ENCODE measurements around the gene NMU. TPM values are rescaled to one million over a fixed set of nuclear protein-coding genes. Genes with fewer than 3 reads are reported as not detected.
A peak's percentile ranks its signal among the peaks of the same experiment; 100 is the strongest.

Gene NMU
- total RNA-seq, 1 experiment from 2014 or later, result not detected

DNA sequence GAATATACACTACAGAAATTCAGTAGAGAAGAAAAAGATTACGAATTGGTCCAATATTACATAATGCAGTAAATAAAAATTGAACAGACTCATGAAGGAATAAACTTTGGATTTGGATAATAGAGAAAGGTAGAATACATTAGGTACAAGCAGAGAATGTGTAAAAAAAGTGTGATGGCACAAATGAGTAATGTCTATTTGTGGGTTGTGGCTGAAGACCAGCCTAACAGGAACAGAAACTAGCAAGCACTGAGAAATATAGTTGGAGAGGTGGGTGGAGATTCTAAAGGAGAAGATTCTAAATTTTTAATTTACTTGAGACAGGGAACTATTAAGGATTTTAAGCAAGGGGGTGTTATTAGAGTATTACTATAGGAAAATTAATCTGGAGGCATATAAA is 74.2 kb downstream of the NMU start:
- H3K4me3 ChIP-seq (ENCODE audit: low read depth, low read length), result no peak overlapping the region
- peaks cover 13% of the 10 kb centered on the region for H3K27me3 Mint-ChIP-seq (ENCODE audit: insufficient read depth, unreplicated experiment)
- POLR2A ChIA-PET, result no interaction called here
- intact Hi-C loops (cut with micrococcal nuclease; ENCODE audit: unreplicated experiment), result no loop called here
- H3K27ac Mint-ChIP-seq (ENCODE audit: unreplicated experiment), result no peak overlapping the region
- no peaks in the 10 kb centered on the region for H3K36me3 ChIP-seq (ENCODE audit: control insufficient read depth, insufficient read depth, low read length)
- no peaks in the 10 kb centered on the region; the same call in 1 of the 2 replicates for H3K27me3 ChIP-seq (replicated peaks; ENCODE audit: control insufficient read depth, insufficient read depth, low read length)
- DNase-seq, result no peak
- BruUV-seq (replicated peaks), result no TSS peak
- H3K9me3 ChIP-seq, result no peaks in the 10 kb centered on the region
- TF ChIP-seq, protein P1, sequence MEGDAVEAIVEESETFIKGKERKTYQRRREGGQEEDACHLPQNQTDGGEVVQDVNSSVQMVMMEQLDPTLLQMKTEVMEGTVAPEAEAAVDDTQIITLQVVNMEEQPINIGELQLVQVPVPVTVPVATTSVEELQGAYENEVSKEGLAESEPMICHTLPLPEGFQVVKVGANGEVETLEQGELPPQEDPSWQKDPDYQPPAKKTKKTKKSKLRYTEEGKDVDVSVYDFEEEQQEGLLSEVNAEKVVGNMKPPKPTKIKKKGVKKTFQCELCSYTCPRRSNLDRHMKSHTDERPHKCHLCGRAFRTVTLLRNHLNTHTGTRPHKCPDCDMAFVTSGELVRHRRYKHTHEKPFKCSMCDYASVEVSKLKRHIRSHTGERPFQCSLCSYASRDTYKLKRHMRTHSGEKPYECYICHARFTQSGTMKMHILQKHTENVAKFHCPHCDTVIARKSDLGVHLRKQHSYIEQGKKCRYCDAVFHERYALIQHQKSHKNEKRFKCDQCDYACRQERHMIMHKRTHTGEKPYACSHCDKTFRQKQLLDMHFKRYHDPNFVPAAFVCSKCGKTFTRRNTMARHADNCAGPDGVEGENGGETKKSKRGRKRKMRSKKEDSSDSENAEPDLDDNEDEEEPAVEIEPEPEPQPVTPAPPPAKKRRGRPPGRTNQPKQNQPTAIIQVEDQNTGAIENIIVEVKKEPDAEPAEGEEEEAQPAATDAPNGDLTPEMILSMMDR (IDR thresholded peaks at IDR 0.05; ENCODE audit: insufficient read depth in 1 of 2, low read depth in 1 of 2, low read length in 1 of 2, severe bottlenecking in 1 of 2, unreplicated experiment in 1 of 2), result no peak
- no peaks in the 10 kb centered on the region for H3K4me1 ChIP-seq
- no peaks in the 10 kb centered on the region for H3K36me3 Mint-ChIP-seq (ENCODE audit: insufficient read depth, unreplicated experiment)
- CTCF ChIA-PET, result no interaction called here
- H3K4me3 Mint-ChIP-seq (ENCODE audit: unreplicated experiment), result no peak overlapping the region
- peaks cover 10% of the 10 kb centered on the region for H3K9me3 Mint-ChIP-seq (ENCODE audit: unreplicated experiment)
- no peaks in the 10 kb centered on the region for H3K4me1 Mint-ChIP-seq (ENCODE audit: low read depth, unreplicated experiment)

DNA sequence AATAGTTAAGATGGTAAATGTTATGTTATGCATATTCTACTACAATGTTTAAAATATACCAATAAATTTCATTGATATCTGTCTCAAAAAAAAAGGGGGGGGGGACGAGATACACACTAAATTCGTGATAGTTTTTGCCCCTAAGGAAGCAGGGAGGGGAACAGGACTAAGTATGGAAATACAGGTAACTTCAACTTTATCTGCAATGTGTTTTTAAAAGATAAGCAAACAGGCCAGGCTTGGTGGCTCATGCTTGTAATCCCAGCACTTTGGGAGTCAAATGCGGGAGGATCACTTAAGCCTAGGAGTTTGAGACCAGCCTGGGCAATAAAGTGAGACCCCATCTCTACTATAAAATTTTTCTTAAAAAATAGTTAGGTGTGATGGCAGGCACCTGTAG is 76.0 kb downstream of the NMU start:
- Histone ChIP-seq H3K4me3 (ENCODE audit: low read depth, low read length) (no peak overlapping the region), H3K27me3 (replicated peaks; ENCODE audit: control insufficient read depth, insufficient read depth, low read length) (no peaks in the 10 kb centered on the region; the same call in 1 of the 2 replicates), H3K4me1 (no peaks in the 10 kb centered on the region), H3K36me3 (ENCODE audit: control insufficient read depth, insufficient read depth, low read length) (no peaks in the 10 kb centered on the region), H3K9me3 (no peaks in the 10 kb centered on the region)
- POLR2A ChIA-PET, result no interaction called here
- peaks cover 13% of the 10 kb centered on the region for H3K27me3 Mint-ChIP-seq (ENCODE audit: insufficient read depth, unreplicated experiment)
- TF ChIP-seq, protein P1 (IDR thresholded peaks at IDR 0.05; ENCODE audit: insufficient read depth in 1 of 2, low read depth in 1 of 2, low read length in 1 of 2, severe bottlenecking in 1 of 2, unreplicated experiment in 1 of 2), result no peak
- H3K36me3 Mint-ChIP-seq (ENCODE audit: insufficient read depth, unreplicated experiment), result no peaks in the 10 kb centered on the region
- intact Hi-C loops (cut with micrococcal nuclease; ENCODE audit: unreplicated experiment), result no loop called here
- no peaks in the 10 kb centered on the region for H3K4me1 Mint-ChIP-seq (ENCODE audit: low read depth, unreplicated experiment)
- H3K4me3 Mint-ChIP-seq (ENCODE audit: unreplicated experiment), result no peak overlapping the region
- no TSS peak for BruUV-seq (replicated peaks)
- CTCF ChIA-PET, result no interaction called here
- H3K27ac Mint-ChIP-seq (ENCODE audit: unreplicated experiment), result no peak overlapping the region
- H3K9me3 Mint-ChIP-seq (ENCODE audit: unreplicated experiment), result peaks cover 10% of the 10 kb centered on the region
- no peak for DNase-seq

DNA sequence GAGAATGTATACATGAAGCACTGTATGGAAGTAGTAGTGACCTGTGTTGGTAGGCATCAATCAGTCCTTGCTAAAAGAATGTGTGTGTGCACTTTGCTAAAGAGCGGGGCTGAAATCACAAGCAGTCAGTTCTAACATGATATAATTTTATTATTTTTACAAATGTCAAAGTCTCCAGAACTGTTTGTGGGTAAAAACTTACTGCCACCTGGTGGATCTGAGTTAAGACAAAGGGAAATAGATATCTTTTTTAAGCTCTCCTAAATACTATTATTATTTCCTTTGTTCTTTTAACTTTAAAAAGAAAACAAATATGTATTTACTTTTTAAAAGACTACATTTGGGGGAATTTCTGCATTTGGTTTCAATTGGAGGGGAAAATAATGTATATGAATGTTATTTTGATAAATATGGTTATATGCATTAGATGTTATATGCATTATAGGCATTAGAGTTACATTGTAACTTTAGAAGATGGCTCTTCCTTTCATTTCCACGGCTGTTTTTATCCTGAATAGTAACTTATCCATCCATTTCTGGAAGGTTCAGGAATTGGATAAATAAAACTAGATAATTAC is 81.6 kb downstream of the NMU start:
- POLR2A ChIA-PET, result no interaction called here

More for the DNA sequence above, 81.6 kb downstream of the NMU start:
- Mint-ChIP-seq H3K9me3 (ENCODE audit: unreplicated experiment) (peaks cover 10% of the 10 kb centered on the region), H3K4me3 (ENCODE audit: unreplicated experiment) (no peak overlapping the region), H3K4me1 (ENCODE audit: low read depth, unreplicated experiment) (peaks cover 6% of the 10 kb centered on the region), H3K27ac (ENCODE audit: unreplicated experiment) (no peak overlapping the region), H3K27me3 (ENCODE audit: insufficient read depth, unreplicated experiment) (no peaks in the 10 kb centered on the region), H3K36me3 (ENCODE audit: insufficient read depth, unreplicated experiment) (no peaks in the 10 kb centered on the region)
- Histone ChIP-seq H3K4me3 (ENCODE audit: low read depth, low read length) (no peak overlapping the region), H3K9me3 (no peaks in the 10 kb centered on the region), H3K27me3 (replicated peaks; ENCODE audit: control insufficient read depth, insufficient read depth, low read length) (no peaks in the 10 kb centered on the region), H3K4me1 (0 out of 2 replicates have a peak, but pooled peaks cover 5% of the 10 kb centered on the region), H3K36me3 (ENCODE audit: control insufficient read depth, insufficient read depth, low read length) (no peaks in the 10 kb centered on the region)
- DNase-seq, result no peak
- CTCF ChIA-PET, result interaction anchor here (0.5 to 1.0 kb wide), 3 partner anchors 9 to 111 kb away, joined by 3 to 5 read pairs (median 4); no protein-coding TSS in a partner anchor
- BruUV-seq (replicated peaks), result no TSS peak
- TF ChIP-seq, protein P1 (IDR thresholded peaks at IDR 0.05; ENCODE audit: insufficient read depth in 1 of 2, low read depth in 1 of 2, low read length in 1 of 2, severe bottlenecking in 1 of 2, unreplicated experiment in 1 of 2), result peak in 1 of 2 experiments; percentile 31
- intact Hi-C loops (cut with micrococcal nuclease; ENCODE audit: unreplicated experiment), result loop anchor here (2.0 to 10.0 kb wide), 2 partner anchors 146 to 370 kb away; no protein-coding TSS in a partner anchor
